ENCODE data around the gene C16orf89.

C16orf89 gene

DNA sequence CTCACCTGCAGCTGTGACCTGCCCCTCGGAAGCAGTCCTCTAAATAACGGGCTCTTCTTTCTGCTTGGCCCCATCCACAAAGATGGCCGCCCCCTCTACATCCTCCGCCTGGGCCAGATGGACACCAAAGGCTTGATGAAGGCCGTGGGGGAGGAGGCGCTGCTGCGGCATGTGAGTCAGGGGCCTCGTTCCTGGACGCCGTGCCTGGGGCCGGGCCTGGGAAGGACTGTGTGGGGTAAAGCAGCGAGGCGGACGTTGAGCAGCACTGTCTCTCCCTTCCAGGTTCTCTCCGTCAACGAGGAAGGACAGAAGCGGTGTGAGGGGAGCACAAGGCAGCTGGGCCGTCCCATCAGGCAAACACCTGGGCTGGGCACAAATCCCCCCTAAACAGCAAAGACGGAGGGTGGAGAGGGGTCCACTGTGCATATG, 65.2 kb downstream of the C16orf89 start:
- TF ChIP-seq, protein P1, sequence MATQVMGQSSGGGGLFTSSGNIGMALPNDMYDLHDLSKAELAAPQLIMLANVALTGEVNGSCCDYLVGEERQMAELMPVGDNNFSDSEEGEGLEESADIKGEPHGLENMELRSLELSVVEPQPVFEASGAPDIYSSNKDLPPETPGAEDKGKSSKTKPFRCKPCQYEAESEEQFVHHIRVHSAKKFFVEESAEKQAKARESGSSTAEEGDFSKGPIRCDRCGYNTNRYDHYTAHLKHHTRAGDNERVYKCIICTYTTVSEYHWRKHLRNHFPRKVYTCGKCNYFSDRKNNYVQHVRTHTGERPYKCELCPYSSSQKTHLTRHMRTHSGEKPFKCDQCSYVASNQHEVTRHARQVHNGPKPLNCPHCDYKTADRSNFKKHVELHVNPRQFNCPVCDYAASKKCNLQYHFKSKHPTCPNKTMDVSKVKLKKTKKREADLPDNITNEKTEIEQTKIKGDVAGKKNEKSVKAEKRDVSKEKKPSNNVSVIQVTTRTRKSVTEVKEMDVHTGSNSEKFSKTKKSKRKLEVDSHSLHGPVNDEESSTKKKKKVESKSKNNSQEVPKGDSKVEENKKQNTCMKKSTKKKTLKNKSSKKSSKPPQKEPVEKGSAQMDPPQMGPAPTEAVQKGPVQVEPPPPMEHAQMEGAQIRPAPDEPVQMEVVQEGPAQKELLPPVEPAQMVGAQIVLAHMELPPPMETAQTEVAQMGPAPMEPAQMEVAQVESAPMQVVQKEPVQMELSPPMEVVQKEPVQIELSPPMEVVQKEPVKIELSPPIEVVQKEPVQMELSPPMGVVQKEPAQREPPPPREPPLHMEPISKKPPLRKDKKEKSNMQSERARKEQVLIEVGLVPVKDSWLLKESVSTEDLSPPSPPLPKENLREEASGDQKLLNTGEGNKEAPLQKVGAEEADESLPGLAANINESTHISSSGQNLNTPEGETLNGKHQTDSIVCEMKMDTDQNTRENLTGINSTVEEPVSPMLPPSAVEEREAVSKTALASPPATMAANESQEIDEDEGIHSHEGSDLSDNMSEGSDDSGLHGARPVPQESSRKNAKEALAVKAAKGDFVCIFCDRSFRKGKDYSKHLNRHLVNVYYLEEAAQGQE (IDR thresholded peaks at IDR 0.05; ENCODE audit: insufficient read depth in 1 of 2, low read depth in 2 of 2, low read length in 2 of 2), result no peak
- TF ChIP-seq FOXP2 (optimal IDR thresholded peaks at IDR 0.05; ENCODE audit: borderline replicate concordance, extremely low read depth, extremely low read length, insufficient read depth) (no peak), SIN3A (IDR thresholded peaks at IDR 0.05; ENCODE audit: borderline replicate concordance, insufficient read depth, low read length) (no peak), POLR2AphosphoS5 (IDR thresholded peaks at IDR 0.05; ENCODE audit: low read depth, low read length) (no peak), TAF1 (IDR thresholded peaks at IDR 0.05; ENCODE audit: borderline replicate concordance, insufficient read depth, low read length) (no peak)

DNA sequence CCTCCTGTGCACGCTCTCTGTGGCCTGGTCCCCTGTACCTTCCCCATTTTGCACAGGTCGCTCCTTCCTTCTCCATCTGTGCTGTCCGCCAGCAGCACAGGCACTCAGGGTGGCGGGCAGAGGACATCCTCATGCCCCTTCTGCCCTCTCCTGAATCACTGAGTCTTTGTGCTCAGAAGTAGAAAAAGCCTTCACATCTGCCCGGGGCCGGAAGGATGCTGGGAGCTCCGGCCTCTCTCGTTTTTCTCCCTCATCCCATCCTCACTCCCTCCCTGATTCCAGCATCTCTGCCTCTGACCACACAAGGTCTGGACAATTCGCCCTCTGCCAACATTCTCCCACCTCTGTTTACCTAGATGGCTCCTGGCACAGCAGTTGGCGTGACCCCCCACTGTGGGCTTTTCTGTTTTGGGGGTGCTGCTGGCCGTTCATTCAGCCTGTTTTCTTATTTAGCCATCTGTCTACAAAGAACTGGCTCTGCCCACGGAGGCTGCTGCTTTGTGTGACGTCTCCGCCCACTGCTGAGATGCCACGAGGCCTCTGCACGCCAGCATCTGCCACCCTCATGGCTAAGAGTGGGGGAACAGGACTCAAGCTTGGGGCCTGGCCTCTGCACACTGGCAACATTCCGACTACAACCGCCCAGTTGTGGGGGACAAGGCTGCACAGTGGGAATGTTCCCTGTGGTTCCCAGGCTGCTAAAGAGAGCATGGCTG, 70.9 kb downstream of the C16orf89 start:
- TF ChIP-seq SIN3A (IDR thresholded peaks at IDR 0.05; ENCODE audit: borderline replicate concordance, insufficient read depth, low read length) (no peak), POLR2AphosphoS5 (IDR thresholded peaks at IDR 0.05; ENCODE audit: low read depth, low read length) (no peak), TAF1 (IDR thresholded peaks at IDR 0.05; ENCODE audit: borderline replicate concordance, insufficient read depth, low read length) (no peak)
- TF ChIP-seq, protein P1 (IDR thresholded peaks at IDR 0.05; ENCODE audit: insufficient read depth in 1 of 2, low read depth in 2 of 2, low read length in 2 of 2), result no peak
